Measurements from ENCODE around the gene TMEM205. TPM values are rescaled to one million over a fixed set of nuclear protein-coding genes. Genes with fewer than 3 reads are reported as not detected.

TMEM205 gene
- total and polyA plus RNA-seq, 10 of the 15 experiments (the other 5 are each of a cell fraction or from before 2014, with no cell fraction given), result 27.8 to 144 (median 88.3) TPM

DNA sequence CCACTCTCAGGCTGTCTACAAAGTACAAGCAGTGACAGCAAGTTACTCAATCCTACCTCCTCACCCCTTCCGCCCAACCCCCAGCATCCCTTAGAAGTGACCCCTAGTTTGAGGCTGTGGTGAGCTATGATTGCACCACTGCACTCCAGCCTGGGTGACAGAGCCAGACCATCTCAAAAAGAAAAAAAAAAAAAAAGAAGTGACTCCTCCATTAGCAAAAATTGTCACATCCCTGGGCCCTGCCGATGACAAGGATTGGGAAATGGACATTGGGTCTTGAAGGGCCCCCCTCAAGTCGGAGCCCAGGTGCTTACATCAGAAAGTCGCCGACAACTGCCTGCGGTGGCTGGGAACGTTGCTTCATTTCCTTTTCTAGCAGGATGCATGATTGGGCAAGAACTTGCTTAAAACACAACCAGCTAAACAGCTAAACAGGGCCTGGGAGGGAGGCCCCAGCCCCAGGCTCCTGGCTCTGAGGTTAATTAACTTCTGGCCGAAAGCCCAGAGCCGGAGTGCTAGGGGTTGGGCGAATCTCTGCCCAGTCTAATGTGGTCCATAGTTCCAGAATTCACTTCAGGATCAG lies 21.9 kb downstream of the TMEM205 start (continued):
- peak; percentile 36 for TF ChIP-seq IKZF1 (conservative IDR thresholded peaks at IDR 0.05)
- peak; percentile 90 for TF ChIP-seq RUNX3 (IDR thresholded peaks at IDR 0.05; ENCODE audit: low read length)
- TF ChIP-seq STAT3 (IDR thresholded peaks at IDR 0.05; ENCODE audit: low read depth, low read length), result no peak
- no peak for TF ChIP-seq TARDBP (IDR thresholded peaks at IDR 0.05; ENCODE audit: borderline replicate concordance)
- TF ChIP-seq POLR2AphosphoS5 (IDR thresholded peaks at IDR 0.05; ENCODE audit: low read length), result 0 out of 2 replicates have a peak, but pooled peaks have one; percentile 31
- no peak for TF ChIP-seq SMARCA5 (IDR thresholded peaks at IDR 0.05)
- TF ChIP-seq MTA3 (IDR thresholded peaks at IDR 0.05; ENCODE audit: borderline replicate concordance, low read length), result no peak
- TF ChIP-seq ZBTB40 (IDR thresholded peaks at IDR 0.05; ENCODE audit: borderline replicate concordance), result no peak
- TF ChIP-seq CEBPB (IDR thresholded peaks at IDR 0.05; ENCODE audit: borderline replicate concordance in 1 of 2, low read depth in 2 of 2, low read length in 2 of 2), result peak in 1 of 2 experiments; percentile 85; a peak in 2 of 4 replicates
- no peak for TF ChIP-seq POLR2AphosphoS2 (IDR thresholded peaks at IDR 0.05; ENCODE audit: low read depth, low read length)
- TF ChIP-seq ETV6 (conservative IDR thresholded peaks at IDR 0.05 in 1 of 2, IDR thresholded peaks at IDR 0.05 in 1 of 2; ENCODE audit: borderline replicate concordance in 1 of 2, low read depth in 1 of 2), result 0 out of 4 replicates have a peak, but pooled peaks of 1 of the 2 experiments have one; percentile 16
- TF ChIP-seq NFIC (IDR thresholded peaks at IDR 0.05; ENCODE audit: low read depth, low read length), result peak; percentile 63
